Measurements from ENCODE around the gene COLGALT1.
"Not testable (repeated sequence)": the region's sequence is repeated elsewhere in the genome, so short reads cannot be mapped to it uniquely, and the experiment has no call there.

COLGALT1 gene

DNA sequence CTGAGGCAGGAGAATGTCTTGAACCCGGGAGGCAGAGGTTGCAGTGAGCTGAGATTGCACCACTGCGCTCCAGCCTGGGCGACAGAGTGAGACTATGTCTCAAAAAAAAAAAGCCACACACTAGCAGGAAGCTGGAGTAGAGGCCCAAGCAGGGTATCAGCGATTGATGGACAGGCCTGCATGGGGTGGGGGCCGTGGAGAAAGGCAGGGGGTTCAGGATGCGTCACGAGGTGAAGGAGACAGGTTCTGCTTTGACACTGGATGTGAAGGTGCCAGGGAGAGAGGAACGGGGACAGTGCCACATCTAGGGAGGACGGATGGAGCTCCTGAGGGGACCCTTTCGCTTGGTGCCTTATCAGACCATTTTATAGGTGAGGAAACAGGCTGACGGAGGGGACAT, 7.1 kb downstream of the COLGALT1 start:
- FAIRE-seq, result no peak

DNA sequence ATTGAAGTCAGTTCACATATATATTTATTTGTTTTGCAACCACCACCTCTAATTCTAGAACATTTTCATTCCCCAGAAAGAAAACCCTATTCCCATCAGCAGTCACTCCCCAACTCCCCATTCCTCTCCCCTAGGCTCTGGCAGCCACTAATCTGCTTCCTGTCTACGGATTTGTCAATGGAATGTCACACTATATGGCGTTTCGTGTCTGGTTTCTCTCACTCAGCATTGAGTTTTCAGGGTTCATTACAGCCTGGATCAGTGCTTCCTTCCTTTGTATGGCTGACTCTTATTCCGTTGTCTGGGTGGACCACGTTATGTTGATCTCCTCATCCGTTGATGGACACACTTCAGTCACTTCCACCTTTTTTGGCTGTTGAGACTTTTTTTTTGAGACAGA, 9.3 kb downstream of the COLGALT1 start:
- no peak for FAIRE-seq

DNA sequence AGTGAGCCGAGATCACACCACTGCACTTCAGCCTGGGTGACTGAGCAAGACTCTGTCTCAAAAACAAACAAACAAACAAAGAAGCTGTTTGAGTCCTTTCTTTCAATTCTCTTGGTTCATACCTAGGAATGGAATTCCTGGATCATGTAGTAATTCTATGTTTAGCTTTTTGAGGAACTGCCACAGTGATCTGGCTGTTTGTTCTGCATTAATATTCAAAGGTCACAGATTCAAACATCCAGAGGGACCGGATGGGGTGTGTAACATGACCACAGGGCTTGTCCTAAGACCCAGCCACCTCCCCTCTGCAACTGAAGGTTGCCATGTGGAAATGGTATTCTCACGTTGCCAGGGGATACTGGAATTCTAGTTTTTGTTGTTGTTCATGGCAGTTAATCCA, 10.2 kb downstream of the COLGALT1 start:
- FAIRE-seq, result no peak

DNA sequence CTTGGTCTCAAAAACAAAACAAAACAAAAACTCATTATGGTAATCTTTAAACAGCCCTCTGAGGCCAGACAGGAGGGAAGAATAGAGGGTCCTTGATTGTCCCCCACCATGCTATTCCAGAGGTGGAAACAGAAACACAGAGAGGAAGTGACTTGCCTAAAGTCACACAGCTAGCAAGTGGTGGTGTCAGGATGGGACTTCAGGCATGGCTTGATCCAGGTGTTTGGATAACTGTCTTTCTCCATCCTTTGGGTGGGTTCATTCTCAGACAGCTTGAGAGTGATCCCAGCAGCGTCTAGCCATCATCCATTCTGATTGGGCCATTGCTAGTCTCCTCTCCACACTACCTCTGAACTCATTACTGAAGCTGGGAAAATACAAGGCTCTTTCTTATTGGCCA, 12.5 kb downstream of the COLGALT1 start:
- FAIRE-seq, result no peak

DNA sequence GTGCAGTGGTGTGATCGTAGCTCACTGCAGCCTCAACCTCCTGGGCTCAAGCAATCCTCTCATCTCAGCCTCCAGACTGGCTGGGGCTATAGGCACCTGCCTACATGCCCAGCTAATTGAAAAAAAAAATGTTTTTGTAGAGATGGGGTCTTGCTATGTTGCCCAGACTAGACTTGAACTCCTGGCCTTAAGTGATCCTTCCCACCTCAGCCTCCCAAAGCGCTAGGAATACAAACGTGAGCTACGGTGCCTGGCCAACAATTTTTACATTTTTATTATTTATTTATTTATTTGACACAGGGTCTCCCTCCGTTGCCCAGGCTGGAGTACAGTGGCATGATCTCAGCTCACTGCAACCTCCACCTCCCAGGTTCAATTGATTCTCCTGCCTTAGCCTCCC, 14.8 kb downstream of the COLGALT1 start:
- FAIRE-seq, result not testable (repeated sequence)

DNA sequence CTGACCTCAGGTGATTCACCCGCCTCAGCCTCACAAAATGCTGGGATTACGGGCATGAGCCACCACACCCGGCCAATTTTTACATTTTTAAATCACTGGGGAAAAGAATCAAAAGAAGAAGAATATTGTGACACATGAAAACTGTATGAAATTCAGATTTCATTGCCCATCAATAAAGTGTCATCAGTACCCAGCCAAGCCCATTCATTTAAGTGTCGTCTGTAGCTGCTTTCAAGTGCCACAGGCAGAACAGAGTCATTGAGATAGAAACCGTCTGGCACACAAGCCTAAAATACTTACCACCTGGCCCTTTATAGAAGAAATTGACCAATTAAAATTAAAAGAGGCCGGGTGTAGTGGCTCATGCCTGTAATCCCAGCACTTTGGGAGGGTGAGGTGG, 15.3 kb downstream of the COLGALT1 start:
- no peak for FAIRE-seq

DNA sequence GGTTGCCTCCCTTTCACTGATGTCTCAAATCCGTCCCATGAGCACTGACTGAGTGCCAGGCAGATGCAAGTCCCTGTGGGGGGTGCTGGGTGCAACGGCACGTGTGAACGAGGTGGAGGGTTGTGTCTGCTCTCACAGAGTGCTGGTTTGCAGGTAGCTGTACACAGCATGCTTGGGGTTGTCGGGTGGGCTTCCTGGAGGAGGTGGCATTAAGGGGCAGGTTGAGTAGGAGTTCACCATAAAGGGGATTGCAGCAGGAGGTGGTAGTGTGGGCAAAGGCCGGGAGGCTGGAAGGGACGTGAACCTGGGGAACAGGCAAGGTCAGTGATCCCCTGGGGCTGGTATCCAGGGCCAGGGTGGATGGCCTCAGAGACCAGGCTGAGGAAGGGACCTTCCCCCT, 17.2 kb downstream of the COLGALT1 start:
- FAIRE-seq, result no peak

DNA sequence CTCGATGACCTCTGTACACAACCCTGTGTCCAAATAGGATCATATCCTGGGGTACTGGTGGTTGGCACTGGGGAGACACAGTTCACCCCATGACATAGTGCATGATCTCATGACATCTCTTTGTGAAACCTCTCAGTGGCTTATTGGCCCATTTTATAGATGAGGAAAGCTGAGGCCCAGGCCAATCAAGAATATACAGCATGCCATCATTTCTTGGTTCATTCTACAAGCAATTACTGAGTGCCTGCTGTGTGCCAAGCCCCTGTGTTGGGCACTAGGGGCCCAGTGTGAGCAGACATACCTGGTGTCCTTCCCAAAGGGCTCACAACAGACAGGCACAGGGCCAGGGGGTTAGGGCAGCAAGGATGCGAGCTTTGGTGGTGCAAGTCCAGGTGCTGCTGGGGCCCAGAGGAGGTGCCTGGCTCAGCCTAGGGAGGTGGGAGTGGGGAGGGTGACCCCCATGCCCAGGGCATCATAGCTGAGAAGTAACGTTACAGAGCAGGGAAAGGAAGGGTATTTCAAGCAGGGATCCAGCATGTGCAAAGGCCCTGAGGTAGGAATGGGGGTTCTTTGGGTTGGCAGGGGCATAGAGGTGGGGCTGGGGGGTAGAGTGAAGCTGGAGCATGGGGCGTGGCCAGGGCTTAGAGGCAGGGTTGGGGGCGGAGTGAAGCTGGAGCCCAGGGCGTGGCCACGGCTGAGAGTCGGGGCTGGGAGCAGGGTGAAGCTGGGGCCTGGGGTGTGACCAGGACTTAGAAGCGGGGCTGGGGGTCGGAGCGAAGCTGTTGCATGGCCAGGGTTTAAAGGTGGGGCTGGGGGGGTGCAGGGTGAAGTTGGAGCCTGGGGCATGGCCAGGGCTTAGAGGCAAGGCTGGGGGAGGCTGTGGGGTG, 20.7 kb downstream of the COLGALT1 start:
- FAIRE-seq, result no peak

DNA sequence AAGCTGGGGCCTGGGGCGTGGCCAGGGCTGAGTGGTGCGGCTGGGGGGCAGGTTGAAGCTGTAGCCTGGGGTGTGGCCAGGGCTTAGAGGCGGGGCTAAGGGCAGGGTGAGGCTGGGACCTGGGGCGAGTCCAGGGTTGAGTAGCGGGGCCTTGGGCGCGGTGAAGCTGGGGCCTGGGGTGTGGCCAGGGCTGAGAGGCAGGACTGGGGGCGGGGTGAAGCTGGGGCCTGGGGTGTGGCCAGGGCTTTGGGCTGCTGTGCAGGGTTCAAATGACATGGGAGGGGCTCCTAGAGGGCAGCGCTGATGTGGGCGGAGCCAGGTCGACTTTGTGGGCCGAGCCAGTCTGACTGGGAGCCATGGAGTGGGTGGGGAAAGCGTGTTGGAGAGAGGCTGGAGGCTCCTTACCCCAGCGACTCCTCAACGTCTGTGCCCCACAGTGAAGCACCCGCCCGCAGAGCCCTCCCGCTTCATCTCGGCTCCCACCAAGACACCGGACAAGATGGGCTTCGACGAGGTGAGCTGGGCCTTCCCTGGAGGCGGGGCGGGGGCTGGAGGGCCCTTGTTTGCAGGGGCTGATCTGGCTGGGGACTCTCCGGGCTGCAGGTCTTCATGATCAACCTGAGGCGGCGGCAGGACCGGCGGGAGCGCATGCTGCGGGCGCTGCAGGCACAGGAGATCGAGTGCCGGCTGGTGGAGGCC, 21.5 kb downstream of the COLGALT1 start:
- FAIRE-seq, result peak; percentile 94

DNA sequence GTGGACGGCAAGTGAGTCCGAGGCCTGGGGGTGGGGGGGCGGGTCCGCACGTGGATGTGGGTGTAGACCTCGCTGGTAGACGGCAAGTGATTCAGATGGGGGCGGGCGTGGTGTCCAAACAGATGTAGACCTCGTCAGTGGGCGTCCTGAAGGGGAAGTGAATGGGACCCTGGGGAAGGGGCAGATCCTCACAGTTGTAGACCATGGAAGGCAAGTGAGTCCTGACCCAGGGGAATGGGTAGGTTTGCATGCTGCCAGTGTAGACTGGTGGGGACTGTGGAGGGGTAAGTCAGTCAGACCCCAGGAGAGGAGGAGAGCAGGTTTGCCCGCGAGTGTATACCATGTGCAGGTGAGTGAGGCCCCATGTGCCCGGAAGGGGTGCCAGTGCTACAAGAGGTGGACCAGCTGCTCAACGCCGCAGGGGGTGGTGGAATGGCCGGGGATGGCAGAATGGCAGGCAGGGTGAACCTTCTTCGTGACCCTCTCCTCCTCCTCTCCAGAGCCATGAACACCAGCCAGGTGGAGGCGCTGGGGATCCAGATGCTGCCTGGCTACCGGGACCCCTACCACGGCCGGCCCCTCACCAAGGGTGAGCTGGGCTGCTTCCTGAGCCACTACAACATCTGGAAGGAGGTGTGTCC, 22.1 kb downstream of the COLGALT1 start:
- FAIRE-seq, result no peak

DNA sequence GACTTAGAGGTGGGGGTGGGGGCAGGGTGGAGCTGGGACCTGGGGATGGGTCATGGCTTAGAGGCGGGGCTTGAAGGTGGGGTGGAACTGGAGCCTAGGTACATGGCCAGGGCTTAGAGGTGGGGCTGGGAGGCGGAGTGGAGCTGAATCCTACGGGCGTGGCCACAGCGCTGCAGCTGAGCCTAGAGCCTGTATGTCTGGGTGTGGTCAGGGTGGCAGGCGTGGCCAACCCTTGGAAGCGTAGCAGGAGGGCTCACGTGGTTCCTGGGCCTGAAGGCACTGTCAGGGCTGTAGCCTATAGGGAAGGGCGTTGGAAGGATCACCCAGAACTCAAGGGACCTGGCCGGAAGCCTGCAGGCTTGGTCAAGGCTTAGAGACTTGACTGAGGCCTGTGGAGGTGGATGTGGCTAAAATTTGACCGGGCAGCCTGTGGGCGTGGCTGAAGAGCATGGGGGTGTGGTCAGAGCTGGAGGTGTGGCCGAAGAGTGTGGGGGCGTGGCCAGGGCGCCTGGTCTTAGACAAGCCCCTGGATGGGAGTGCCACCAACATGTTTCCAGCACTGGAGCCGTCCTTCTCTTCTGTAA, 24.3 kb downstream of the COLGALT1 start:
- peak; percentile 96 for FAIRE-seq

DNA sequence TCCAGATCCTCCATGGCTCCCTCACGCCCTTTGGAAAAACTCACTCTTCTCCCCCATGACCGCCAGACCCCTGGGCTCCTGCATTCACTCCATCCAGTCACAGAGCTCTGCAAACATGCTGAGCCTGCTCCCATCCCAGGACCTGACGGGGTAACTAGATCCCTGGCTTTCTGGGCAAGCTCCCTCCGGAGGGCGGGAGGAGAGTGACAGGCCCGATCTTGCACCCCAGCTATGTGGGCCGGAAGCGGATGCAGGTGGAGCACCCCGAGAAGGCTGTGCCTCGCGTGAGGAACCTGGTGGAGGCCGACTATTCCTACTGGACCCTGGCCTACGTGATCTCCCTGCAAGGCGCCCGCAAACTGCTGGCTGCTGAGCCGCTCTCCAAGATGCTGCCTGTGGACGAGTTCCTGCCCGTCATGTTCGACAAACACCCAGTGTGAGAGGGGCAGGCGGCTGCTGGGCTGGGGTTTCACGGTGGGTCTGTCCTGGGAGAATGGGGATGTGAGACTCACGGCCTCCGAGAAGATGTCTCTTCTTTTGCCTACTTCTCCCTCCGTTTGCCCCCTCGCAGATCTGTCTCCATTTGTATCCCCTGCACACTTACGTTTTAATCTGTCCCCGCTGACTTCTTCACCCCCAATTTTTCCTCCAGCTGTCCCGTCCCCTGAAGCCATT, 25.2 kb downstream of the COLGALT1 start:
- no peak for FAIRE-seq

DNA sequence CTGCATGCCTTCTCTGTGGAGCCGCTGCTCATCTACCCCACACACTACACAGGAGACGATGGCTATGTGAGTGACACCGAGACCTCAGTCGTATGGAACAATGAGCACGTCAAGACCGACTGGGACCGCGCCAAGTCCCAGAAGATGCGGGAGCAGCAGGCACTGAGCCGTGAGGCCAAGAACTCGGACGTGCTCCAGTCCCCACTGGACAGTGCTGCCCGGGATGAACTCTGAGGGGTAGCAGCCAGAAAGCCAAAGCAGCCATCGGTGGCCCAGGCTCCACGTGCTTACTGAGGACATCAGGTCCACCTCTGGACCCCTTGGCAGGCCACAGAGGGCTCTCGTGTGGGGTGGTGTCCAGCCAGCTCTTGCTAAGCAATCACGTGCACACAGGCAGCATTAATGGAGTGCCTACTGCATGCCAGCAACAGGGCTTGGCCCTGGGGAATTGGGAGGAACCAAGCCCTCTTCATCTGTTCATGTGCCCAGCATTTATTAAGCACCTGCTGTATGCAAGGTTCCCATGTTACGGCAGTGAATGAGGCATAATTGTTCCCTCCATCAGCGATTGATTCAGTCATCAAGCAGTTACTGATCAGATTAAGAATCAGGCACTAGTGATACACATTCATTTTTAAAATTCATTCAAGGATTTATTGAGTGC, 25.9 kb downstream of the COLGALT1 start:
- FAIRE-seq, result no peak

DNA sequence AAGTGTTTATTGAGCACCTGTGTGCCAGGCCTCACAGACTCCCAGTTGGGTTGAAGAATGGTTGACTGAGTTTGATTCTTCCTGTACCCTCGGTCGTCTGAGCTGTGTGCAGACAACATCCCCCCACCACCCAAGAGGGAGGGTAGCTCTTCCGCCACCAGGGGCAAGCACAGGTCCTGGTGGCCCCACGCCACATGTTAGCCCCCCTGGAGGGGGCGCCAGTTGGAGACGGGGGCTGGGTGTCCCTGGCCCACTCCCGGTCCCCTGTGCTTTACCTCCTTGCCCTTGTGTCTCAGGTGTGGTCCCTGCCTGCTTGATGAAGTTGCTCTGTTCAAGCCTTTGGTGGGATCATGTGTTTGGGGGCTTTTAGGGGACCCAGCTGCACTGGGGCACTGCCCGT, 27.2 kb downstream of the COLGALT1 start:
- FAIRE-seq, result no peak

DNA sequence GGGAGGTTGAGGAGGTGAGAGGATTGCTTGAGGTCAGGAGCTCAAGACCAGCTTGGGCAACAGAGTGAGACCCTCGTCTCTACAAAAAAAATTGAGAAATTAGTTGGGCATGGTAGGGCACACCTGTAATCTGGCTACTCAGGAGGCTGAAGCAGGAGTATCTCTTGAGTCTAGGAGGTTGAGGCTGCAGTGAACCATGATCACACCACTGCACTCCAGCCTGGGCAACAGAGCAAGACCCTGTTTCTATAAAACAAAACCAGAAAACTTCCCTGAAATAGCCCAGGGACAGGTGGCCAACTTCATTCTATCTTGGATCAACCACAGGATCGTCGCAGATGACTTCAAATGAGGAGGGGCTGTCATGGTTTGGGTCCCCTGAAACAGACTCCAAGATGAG, 28.7 kb downstream of the COLGALT1 start:
- FAIRE-seq, result no peak

DNA sequence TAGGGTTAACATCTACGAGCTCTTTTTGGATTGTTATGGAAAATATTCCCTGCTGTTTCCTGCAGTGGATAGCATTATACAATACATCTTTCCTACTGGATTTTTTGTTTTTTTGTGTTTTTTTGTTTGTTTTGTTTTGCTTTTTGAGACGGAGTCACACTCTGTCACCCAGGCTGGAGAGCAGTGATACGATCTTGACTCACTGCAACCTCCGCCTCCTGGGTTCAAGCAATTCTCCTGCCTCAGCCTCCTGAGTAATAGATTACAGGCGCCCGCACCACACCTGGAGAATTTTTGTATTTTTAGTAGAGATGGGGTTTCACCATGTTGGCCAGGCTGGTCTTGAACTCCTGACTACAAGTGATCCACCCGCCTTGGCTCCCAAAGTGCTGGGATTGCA, 29.9 kb downstream of the COLGALT1 start:
- not testable (repeated sequence) for FAIRE-seq

DNA sequence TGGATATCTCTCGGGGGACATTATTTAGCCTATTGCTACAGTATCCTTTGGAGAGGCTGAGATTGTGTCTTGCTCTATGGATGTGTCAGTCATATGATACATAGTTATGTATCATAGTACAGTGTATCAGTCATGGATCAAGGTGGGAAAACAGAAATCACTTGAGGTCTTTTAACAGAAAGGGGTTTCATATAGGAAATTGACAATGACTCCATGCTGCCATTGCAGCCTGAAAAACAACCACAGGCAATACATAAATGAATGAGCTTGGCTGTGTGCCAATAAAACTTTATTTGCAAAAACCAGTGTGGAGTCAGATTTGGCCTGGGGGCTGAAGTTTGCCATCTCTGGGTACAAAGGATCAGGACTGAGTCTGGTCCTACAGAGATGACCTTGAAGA, 35.4 kb downstream of the COLGALT1 start:
- no peak for FAIRE-seq

DNA sequence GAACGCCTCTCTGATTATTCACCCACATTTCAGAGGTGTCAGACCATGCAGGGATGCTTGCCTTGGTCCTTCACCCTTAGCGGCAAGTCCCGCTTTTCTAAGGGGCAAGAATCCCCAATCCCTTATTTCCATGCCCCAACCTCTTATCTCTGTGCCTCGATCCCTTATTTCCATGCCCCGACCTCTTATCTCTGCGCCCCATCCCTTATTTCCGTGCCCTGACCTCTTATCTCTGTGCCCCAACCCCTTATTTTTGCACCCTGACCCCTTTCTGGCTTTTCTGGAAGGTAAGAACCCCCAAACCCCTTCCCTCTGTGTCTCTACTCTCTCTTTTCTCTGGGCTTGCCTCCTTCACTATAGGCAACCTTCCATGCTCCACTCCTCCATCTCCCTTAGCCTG, 38.8 kb downstream of the COLGALT1 start:
- FAIRE-seq, result not testable (repeated sequence)

DNA sequence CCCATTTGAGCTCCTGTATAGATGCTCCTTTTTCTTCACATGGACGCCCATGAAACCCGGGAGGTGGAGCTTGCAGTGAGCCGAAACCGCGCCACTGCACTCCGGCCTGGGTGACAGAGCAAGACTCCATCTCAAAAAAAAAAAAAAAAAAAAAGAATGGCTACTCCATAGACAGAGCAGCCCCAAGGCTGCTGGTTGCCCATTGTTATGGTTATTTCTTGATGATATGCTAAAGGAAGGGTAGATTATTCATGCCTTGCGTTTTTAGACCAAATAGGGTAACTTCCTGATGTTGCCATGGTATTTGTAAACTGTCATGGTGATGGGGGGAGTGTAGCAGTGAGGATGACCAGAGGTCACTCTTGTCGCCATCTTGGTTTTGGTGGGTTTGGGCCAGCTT, 42.6 kb downstream of the COLGALT1 start:
- FAIRE-seq, result not testable (repeated sequence)

DNA sequence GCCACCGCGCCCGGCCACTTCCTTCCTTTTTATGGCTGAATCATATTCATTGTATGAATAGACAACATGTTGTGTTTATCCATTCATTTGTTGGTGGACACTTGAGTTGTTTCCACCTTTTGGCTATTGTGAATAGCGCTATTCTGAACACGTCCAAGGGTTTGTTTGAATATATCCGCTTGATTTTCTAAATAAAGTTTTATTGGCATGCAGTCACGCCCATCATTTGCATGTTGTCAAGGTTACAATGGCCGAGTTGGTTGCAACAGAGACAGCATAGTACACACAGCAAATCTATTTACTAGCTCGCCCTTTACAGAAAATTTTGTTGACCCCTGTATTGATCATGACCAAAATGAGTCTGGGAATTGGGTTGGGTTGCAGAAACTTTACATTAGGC, 43.5 kb downstream of the COLGALT1 start:
- no peak for FAIRE-seq

DNA sequence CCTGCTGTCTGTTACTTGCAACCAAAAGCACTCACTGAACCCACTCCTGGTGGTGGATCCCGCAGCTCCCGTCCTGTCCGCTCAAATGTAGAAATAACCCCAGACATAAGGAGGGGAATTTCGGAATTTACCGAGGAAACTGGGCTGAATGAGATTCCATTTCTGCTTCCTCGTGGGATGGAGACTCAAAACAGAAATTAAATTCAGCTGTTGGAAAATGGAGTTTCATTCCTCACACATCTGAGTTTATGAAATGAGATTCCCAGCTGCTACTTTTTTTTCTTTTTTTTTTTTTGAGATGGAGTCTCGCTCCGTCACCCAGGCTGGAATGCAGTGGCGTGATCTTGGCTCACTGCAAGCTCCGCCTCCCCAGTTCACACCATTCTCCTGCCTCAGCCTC, 44.3 kb downstream of the COLGALT1 start:
- FAIRE-seq, result no peak

DNA sequence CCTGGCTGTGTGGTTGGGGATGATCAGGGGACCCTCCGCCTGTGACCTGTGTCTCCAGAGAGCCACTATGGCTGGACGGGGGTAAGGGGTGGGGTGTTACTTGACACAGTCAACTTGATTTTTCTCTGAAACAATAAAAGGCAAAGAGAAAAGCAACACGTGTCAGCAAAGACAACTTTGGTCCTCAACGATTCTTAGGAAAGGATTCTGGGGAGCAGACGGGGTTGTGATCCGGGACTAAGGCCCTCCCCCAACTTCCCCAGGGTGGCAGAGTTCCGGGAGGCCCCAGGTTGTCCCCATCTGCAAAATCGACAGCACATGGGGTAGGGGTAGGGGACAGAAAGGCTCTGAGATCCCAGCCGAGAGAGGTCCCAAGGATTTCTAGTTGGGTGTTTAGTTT, 46.2 kb downstream of the COLGALT1 start:
- FAIRE-seq, result no peak

Data from G401.6 (cell line).